Effector memory CD8-positive, alpha-beta T cell (primary cell): ENCODE results near the gene CUEDC2.

Experiments used
- ATAC-seq: fragments of 150-1000 bp; cut with Tn5 transposase; replicated peaks from 2 replicates; pipeline ENCODE4 v1.10.0; 2021; ENCODE audit warnings: mild to moderate bottlenecking, moderate library complexity
- DNase-seq, 3 experiments: peaks; one replicate each; pipeline ENCODE4 v3.0.0; 2021
- H3K27ac Mint-ChIP-seq, 2 donors: one replicate each; pipeline ENCODE4 v1.8.0; 2022; ENCODE audit warnings: mild to moderate bottlenecking in 2 of 2, mixed read lengths in 2 of 2, moderate library complexity in 2 of 2
- H3K27me3 Mint-ChIP-seq, 2 donors: one replicate each; pipeline ENCODE4 v1.8.0; 2022; ENCODE audit warnings: mixed read lengths in 2 of 2
- H3K36me3 Mint-ChIP-seq: one replicate; pipeline ENCODE4 v1.8.0; 2022; ENCODE audit warnings: mild to moderate bottlenecking, moderate library complexity, mixed read lengths; ENCODE audit not compliant: insufficient read depth
- H3K4me1 Mint-ChIP-seq, 2 donors: one replicate each; pipeline ENCODE4 v1.8.0; 2022; ENCODE audit warnings: low read depth in 2 of 2, mixed read lengths in 2 of 2
- H3K4me3 Mint-ChIP-seq, 2 donors: one replicate each; pipeline ENCODE4 v1.8.0; 2022; ENCODE audit warnings: mild to moderate bottlenecking in 2 of 2, mixed read lengths in 2 of 2, moderate library complexity in 2 of 2
- H3K9me3 Mint-ChIP-seq, 2 donors: one replicate each; pipeline ENCODE4 v1.8.0; 2022; ENCODE audit warnings: mixed read lengths in 2 of 2

CUEDC2 gene

DNA sequence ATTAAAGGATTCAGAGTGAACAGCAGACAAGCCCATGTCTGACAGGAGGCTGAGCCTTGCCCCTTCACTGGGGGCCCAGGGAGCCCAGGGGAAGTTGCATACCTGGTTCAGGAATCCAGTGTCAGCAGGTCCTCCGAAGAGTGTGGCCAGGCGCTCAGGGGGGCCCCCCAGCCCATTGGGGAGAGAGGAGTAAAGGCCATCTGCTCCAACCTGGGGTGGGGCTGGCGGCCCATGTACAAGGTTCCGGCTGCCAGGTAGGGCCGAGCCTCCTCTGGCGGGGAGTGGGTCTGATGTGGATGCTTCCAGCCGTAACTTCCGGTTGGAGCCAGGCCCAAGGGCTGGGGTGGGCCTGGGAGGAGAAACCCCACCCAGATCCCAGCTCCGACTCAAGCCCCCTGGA is 16.1 kb downstream of the CUEDC2 start:
- Mint-ChIP-seq H3K4me3 (no peak overlapping the region), H3K36me3 (peaks cover 27% of the 10 kb centered on the region), H3K27ac (no peak overlapping the region), H3K9me3 (no peaks in the 10 kb centered on the region), H3K27me3 (peaks cover 38 to 73% of the 10 kb centered on the region in 2 donors), H3K4me1 (peaks cover 20 to 26% of the 10 kb centered on the region in 2 donors)
- DNase-seq (no peak), ATAC-seq (no peak)

DNA sequence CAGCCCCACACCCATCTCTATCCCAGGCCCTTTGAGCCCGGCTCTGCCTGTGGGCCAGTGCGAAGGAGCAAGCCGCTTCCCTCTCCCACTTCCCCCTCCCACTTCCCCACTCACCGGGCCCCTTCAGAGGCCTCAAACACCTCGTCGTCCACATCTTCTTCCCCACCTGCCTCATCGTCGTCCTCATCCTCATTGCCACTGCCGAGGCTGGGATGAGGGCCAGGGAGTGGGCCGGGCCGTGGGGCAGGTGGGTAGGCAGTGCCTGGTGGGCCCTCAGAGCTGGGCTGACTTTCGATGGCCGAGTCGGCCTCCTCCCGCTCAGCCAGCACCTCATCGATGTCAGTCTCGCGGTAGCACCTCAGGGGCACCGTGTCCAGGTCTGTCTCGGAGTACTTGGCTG is 17.6 kb downstream of the CUEDC2 start:
- Mint-ChIP-seq H3K27ac (no peak overlapping the region), H3K4me3 (no peak overlapping the region), H3K9me3 (no peaks in the 10 kb centered on the region), H3K27me3 (peaks cover 50 to 88% of the 10 kb centered on the region in 2 donors), H3K36me3 (peaks cover 19% of the 10 kb centered on the region), H3K4me1 (peaks cover 15 to 21% of the 10 kb centered on the region in 2 donors)
- DNase-seq (no peak), ATAC-seq (no peak)

DNA sequence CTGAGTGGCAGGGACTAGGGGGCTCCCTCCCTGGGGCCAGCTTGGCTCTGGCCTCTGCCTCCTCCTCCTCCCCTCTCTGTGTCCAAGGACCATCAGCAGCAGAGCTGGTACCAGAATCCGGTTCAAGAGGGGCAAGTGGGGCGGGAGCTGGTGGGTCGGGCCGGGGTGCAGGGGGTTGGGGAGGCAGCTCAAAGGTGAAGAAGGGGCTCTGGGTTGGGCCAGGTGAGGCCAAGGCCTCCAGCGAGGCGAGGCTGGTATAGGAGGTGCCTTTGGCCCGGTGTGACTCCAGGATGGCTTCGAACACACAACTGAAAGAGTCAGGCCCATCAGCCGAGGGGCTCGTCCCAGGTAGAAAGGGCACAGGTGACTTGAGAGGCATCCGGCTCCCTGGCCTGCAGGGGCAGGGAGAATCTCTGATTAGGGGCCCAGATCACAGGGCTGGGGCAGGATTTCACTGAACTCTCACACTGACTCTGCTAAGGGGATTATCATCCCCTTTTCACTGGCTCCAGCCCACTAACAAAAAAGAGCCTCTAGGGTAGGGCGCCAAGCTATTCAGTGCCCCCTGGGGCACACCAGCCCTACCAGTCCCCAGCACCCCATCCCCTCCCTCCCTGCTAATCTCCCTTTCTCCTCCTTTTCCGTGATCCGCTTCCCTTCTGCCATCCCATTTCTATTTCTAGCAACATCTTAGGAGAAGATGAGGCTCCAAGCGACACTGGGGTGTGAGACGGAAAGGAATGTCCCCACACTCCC is 18.4 kb downstream of the CUEDC2 start:
- ATAC-seq (no peak), DNase-seq (no peak)
- Mint-ChIP-seq H3K27me3 (peaks cover 56 to 96% of the 10 kb centered on the region in 2 donors), H3K36me3 (peaks cover 17% of the 10 kb centered on the region), H3K4me3 (no peak overlapping the region), H3K27ac (no peak overlapping the region), H3K4me1 (peaks cover 12 to 21% of the 10 kb centered on the region in 2 donors), H3K9me3 (no peaks in the 10 kb centered on the region)

DNA sequence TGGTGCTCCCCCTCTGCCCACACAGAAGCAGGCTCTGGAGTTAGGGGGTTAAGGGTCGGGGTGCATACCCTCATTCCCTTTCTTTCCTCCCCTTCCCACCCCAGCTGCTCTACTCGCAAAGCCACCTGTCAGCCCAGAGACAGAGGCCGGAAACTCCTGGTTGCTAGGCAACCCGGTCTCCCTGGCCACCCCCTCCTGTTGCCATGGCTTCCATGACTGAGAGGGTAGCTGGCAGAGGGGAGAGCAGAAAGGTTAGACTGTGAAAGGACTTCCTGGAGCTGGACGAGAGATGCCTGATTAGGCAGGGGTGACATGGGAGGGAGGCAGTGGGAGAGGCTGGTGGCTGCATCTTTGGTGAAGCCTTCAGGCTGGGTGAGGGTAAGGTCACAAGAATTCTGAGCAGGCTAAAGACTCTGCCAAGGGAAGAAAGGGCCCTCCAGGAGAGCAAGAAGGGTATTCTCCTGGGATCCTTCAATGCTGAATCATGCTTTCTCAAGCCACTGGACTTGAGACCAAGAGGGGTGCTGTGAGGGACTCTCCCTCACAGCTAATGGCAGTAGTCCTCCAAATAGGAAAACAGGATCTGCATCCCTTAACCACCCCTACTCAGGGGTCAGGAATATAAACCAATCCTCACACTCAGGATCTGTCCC is 19.2 kb downstream of the CUEDC2 start:
- Mint-ChIP-seq H3K36me3 (peaks cover 16% of the 10 kb centered on the region), H3K9me3 (no peaks in the 10 kb centered on the region), H3K27ac (no peak overlapping the region), H3K4me3 (no peak overlapping the region), H3K4me1 (peaks cover 15 to 20% of the 10 kb centered on the region in 2 donors), H3K27me3 (peaks cover 59 to 98% of the 10 kb centered on the region in 2 donors)
- ATAC-seq: peak; percentile 25
- DNase-seq: no peak

DNA sequence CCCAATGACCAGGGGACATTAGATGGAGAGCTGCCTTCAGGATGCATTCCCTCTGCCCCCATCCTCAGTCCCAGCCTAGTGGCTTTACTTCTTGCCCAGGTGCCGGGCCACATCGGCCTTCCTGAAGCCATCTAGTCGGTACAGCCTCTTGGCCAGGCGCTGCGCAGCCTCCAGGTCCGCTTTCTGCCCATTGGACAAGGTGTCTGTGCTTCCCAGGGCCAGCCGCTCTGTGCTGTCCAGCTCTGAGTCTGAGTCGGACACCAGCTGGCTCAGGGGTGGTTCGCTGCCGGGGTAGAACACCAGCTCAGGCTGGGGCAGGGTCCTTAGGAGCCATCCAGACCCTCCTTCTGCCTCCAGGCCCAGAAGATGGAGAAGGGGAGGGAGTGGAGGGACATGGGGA is 20.1 kb downstream of the CUEDC2 start:
- DNase-seq (no peak), ATAC-seq (no peak)
- H3K27ac Mint-ChIP-seq: no peak overlapping the region

DNA sequence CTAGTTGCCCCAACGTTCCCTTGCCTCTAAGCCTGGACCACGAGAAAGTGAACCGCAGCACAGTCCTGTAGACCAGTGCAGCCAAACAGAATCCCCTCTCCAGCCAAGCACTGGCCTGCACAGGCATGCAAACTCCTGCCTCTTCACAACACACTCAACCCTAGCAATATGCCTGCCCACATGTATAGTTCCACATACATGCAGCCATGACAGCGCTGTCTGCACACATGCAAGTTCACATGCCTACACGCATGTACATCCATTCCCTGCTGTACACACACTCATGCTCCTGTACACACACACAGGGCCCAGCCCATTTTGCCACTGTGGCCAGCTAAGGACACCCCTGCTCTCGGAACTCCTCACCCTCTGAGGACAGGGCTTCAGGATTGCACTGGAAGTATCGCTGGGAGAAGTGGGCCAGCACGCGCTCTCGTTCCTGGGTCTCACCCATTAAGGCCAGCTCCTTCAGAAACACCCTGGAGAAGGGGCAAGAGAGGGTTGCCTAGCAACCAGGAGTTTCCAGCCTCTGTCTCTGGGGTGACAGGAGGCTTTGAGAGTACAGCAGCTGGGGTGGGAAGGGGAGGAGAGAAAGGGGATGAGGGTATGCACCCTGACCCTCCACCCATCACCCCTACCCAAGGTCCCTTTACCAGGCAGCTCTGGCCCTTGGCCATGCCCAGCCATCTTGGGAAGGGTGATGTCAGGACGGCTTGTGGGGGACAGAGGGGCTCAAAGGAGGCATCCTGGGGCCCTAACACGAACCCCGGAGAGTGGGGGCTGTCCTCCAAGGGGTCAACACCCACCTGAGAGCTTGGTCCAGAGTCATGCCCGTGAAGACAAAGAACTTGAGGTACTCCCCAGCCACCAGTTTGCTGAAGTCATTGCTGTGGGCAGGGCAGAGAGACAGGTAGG is 20.8 kb downstream of the CUEDC2 start:
- ATAC-seq (no peak), DNase-seq (no peak)
- H3K4me1 Mint-ChIP-seq: peaks cover 16 to 21% of the 10 kb centered on the region in 2 donors
- peaks cover 49 to 98% of the 10 kb centered on the region in 2 donors for H3K27me3 Mint-ChIP-seq
- H3K9me3 Mint-ChIP-seq: no peaks in the 10 kb centered on the region
- peak overlapping the region in 1 of 2 donors; percentile 3 for H3K27ac Mint-ChIP-seq
- H3K4me3 Mint-ChIP-seq: peak overlapping the region; percentile 4 to 52
- H3K36me3 Mint-ChIP-seq: peaks cover 32% of the 10 kb centered on the region

More for the DNA sequence above, 20.1 kb downstream of the CUEDC2 start:
- Mint-ChIP-seq H3K36me3 (peaks cover 25% of the 10 kb centered on the region), H3K9me3 (no peaks in the 10 kb centered on the region), H3K4me3 (no peak overlapping the region), H3K4me1 (peaks cover 16 to 21% of the 10 kb centered on the region in 2 donors), H3K27me3 (peaks cover 54 to 98% of the 10 kb centered on the region in 2 donors)

DNA sequence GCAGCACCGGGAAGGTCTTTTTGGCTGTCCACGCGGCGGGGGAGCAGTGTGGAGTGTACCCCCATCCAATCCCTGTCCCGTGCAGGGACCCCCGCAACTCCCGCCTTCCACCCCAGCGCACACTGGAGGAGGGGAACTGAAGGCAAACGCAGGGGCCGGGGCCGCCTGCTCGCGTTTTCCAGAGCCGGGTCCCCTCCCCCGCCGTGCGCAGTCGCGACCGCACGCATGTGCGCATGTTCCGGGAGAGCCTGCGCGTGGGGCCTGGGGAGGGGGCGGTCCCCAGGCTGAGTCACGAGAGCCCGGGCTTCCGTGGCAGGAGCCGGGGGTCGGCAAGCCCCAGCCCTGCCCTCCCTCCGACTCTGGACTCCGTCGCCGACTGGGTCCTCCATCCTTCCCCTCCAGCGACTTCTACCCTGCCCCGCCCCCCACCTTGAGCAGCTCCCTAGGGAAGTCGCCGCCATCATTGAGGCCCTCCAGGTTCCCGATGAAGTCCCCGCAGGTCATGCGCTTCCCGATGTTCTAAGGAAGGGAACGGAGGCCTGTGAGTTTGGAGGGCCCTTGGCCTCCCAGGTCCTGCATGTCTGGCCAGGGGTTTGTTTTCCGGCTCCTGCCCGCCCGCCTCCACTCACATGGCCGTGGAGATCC is 21.8 kb downstream of the CUEDC2 start:
- Mint-ChIP-seq H3K27me3 (peaks cover 46 to 97% of the 10 kb centered on the region in 2 donors), H3K4me1 (peaks cover 16 to 21% of the 10 kb centered on the region in 2 donors), H3K9me3 (no peaks in the 10 kb centered on the region), H3K27ac (peak overlapping the region in 1 of 2 donors; percentile 3), H3K36me3 (peaks cover 40% of the 10 kb centered on the region), H3K4me3 (peak overlapping the region; percentile 68 to 75)
- no peak for DNase-seq
- ATAC-seq: no peak

DNA sequence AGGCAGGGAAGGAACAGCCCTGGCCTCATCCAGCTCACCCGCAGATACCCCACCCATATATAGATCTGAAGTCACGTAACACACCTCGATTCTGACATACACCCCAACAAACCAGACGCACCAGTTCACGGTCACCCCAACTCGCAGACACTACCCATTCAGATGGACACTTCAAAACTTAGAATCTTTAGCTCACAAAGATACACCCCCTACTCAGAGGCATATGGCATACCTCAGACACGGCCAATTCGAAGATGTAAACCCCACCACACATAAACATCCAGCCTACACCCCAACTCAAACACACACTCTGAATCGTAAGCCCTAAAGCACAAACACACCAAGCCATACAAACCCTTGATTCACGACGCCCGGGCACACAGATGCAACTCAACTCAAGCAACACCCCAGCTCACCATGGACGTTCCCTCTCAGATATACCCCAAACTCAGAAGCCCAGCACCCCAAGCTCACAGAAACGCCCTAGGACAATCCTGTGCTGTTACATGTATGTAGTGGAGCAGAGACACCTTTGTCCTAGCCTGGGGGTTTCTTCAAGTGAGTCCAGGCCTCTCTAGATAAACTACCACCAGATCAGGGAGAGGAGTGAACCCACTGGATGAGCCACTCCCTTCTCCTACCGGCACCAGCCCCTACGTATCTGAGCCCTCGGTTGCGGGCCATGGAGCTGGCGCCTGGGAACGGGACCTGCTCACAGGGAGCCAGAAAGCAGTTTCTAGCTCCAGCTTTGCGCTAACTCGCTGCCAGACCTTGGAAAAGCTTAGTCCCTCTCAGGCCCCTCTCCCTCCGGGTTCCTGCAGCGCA is 22.6 kb downstream of the CUEDC2 start:
- ATAC-seq (no peak), DNase-seq (no peak)
- H3K36me3 Mint-ChIP-seq: peaks cover 46% of the 10 kb centered on the region
- H3K27ac Mint-ChIP-seq: peak overlapping the region in 1 of 2 donors; percentile 18
- no peaks in the 10 kb centered on the region for H3K9me3 Mint-ChIP-seq
- H3K27me3 Mint-ChIP-seq: peaks cover 44 to 91% of the 10 kb centered on the region in 2 donors
- peak overlapping the region; percentile 68 to 75 for H3K4me3 Mint-ChIP-seq
- peaks cover 16 to 21% of the 10 kb centered on the region in 2 donors for H3K4me1 Mint-ChIP-seq

DNA sequence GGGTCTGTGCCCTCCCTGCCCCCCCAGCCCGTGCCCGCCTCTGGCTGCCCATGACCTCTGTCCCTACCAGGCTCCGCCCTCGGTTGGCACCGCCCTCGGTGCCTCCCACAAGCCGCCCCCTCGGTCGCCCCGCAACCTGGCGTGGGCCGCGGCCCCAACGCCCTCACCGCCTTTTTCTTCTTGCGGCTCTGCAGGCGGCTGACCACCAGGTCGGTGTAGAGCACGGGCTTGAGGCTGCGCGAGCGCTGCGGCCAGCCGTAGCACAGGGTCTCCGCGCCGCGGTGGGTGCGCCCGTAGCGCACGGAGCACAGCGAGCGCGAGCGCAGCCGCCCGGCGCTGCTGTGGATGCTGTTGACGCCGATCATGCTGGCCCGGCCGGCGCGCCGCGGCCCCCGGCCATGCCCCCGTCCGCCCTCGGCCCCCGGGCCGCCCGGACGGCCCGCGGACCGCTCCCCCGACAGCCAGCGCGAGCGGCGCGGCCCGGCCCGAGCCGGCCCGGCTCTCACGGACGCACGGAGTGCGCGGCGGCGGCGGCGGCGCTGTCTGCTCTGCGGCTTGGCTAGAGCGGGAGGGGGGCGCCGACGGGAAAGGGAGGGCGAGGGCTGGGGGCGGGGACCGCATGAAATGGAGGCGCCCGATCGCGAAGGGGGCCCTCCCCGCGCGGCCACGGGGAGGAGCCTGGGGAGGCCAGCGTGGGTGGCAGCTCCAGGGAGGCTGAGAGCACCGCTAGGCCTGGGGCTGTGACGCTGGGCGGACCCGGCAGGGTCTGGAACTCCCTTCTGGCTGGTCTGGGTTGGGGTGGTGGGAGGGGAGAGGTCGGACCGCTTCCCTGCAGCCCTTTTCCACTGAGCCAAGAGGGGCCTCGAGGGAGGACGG is 23.4 kb downstream of the CUEDC2 start:
- Mint-ChIP-seq H3K4me1 (peaks cover 16 to 21% of the 10 kb centered on the region in 2 donors), H3K9me3 (no peaks in the 10 kb centered on the region), H3K4me3 (peak overlapping the region; percentile 70 to 75), H3K27ac (peak overlapping the region in 1 of 2 donors; percentile 90), H3K27me3 (peaks cover 44 to 83% of the 10 kb centered on the region in 2 donors), H3K36me3 (peaks cover 55% of the 10 kb centered on the region)
- peak in 1 of 3 experiments; percentile 49 for DNase-seq
- peak; percentile 68 for ATAC-seq

DNA sequence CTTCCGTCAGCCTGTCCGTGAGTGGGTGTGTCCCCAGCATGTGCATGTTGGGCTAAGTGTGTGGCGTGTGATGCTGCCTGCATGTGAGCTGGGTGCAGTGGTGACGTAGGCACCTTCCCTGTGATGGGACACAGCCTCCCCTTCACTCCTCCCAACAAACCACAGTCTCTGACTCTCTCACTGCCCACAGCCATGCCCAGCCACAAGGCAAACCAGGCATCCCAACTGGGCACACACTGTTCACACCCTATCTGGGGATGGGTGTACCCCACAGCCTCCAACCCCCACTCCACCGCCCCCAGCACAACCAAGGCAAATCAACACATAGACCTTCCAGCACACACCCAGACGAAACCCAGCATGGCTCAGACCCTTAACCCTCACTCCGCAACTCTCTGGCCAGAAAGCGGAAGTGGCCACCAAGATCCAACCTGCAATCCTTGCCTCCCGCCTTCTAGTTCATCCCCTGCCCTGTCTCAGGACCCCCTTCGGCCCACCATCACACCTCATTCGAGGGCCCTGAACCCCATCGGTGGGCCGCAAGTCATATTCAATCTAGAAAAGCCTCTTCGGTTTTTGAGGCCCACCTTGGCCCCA is 24.1 kb downstream of the CUEDC2 start:
- peak; percentile 6 for ATAC-seq
- Mint-ChIP-seq H3K27me3 (peaks cover 44 to 76% of the 10 kb centered on the region in 2 donors), H3K4me1 (peaks cover 16 to 21% of the 10 kb centered on the region in 2 donors), H3K9me3 (no peaks in the 10 kb centered on the region), H3K36me3 (peaks cover 61% of the 10 kb centered on the region), H3K27ac (peak overlapping the region in 1 of 2 donors; percentile 90), H3K4me3 (peak overlapping the region; percentile 66 to 70)
- DNase-seq: no peak

DNA sequence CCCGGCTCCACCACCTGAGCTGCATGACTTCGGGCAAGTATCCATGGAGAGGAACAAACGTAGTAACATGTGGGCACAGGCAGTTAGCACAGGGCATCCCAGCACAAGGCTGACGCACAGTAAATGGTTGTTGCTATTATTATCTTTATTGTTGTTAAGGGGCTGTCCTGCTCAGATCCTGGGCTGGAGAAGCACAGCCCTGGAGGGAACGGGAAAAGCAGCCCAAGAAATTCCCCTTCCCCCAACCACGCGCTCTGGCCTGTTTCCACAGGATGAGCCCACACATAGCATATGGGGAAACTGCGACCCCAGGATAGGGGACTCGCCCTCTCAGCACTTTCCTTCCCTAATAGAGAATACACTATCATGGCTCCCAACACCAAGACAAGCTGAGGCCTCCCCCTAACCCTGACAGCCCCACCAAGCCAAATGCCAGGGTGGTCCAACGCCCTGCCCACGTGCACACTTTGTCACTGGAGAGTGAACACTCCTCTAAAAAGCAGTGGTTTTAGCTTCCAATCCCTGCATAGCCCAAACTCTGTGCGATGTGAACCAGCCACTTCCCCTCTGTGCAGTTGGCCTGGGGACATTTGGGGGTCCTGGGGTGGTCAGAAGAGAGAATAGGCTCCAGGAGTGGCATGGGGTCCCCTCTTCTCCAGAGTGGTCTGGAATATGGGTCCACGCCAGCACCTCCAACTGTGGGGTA is 24.8 kb downstream of the CUEDC2 start:
- ATAC-seq (no peak), DNase-seq (no peak)
- H3K36me3 Mint-ChIP-seq: peaks cover 64% of the 10 kb centered on the region
- H3K9me3 Mint-ChIP-seq: no peaks in the 10 kb centered on the region
- peaks cover 44 to 69% of the 10 kb centered on the region in 2 donors for H3K27me3 Mint-ChIP-seq
- H3K4me1 Mint-ChIP-seq: peaks cover 16 to 21% of the 10 kb centered on the region in 2 donors
- peak overlapping the region; percentile 66 to 70 for H3K4me3 Mint-ChIP-seq
- peak overlapping the region in 1 of 2 donors; percentile 90 for H3K27ac Mint-ChIP-seq
